Thoracic aorta (tissue), 2 donors: ENCODE results near the gene IFNA7. TPM values are rescaled to one million over a fixed set of nuclear protein-coding genes. Genes with fewer than 3 reads are reported as not detected.

Experiments used
- ATAC-seq: fragments of 150-250 bp; one replicate; pipeline ENCODE4 v1.8.0; 2017; ENCODE audit warnings: low read depth; ENCODE audit not compliant: insufficient number of reproducible peaks, low FRiP score
- DNase-seq: peaks from one replicate; pipeline ENCODE4 v3.0.0-alpha.2; 2020; ENCODE audit warnings: low spot score
- H3K27ac ChIP-seq, 2 donors: fragments of 200-600 bp; sonication (generic); 1 replicate in 1 of 2; 2 replicates in 1 of 2; pipeline ENCODE4 v1.5.1; 2016; ENCODE audit warnings: mild to moderate bottlenecking in 2 of 2, moderate library complexity in 2 of 2
- H3K27me3 ChIP-seq: fragments of 200-600 bp; sonication (generic); replicated peaks from 2 replicates; pipeline ENCODE4 v1.6.0; 2016; ENCODE audit warnings: mild to moderate bottlenecking; ENCODE audit not compliant: insufficient read depth
- H3K36me3 ChIP-seq: fragments of 200-600 bp; sonication (generic); one replicate; pipeline ENCODE4 v1.5.1; 2016
- H3K4me1 ChIP-seq, 2 donors: fragments of 200-600 bp; sonication (generic); 1 replicate in 1 of 2; 2 replicates in 1 of 2; pipeline versions ENCODE4 v1.5.1 to v1.6.0; 2016; ENCODE audit warnings: low read depth in 2 of 2, mild to moderate bottlenecking in 1 of 2; ENCODE audit not compliant: control insufficient read depth in 1 of 2
- H3K4me3 ChIP-seq: fragments of 200-600 bp; sonication (generic); 2 replicates; pipeline ENCODE4 v1.5.1; 2016; ENCODE audit warnings: mild to moderate bottlenecking
- H3K9me3 ChIP-seq: fragments of 200-600 bp; sonication (generic); 2 replicates; pipeline ENCODE4 v1.5.1; 2016
- total RNA-seq, 2 donors: library from RNA; depleted of rRNA; stranded (reverse); fragments of >200 nt; gene quantifications; one replicate each; pipeline versions ENCODE4 v1.1.0 to v1.2.3, GENCODE V29; 2016
- TF ChIP-seq, protein P1 (sequence below): fragments of 200-600 bp; sonication (generic); IDR thresholded peaks from one replicate; pipeline ENCODE4 v1.5.1; 2019; ENCODE audit warnings: antibody characterized with exemption

Gene IFNA7
- total RNA-seq, 2 donors from 2014 or later, result not detected

DNA sequence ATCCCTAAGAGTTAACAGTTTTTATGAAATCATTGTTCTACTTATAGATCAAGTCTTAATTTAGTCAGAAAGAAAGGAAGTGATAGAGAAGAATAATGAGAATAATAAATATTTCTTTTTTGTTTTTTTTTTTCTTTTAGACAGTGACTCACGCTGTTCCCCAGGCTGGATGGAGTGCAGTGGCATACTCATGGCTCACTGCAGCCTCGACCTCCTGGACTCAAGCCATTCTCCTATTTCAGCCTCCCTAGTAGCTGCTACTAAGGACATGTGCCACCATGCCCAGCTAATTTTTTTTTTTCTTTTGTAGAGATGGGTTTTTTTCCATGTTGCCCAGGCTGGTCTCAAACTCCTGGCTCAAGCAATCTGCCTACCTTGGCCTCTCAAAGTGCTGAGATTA lies 46.5 kb downstream of the IFNA7 start:
- DNase-seq, result no peak
- ATAC-seq, result no peak
- H3K9me3 ChIP-seq, result no peaks in the 10 kb centered on the region
- H3K27me3 ChIP-seq, result no peaks in the 10 kb centered on the region
- TF ChIP-seq, protein P1, sequence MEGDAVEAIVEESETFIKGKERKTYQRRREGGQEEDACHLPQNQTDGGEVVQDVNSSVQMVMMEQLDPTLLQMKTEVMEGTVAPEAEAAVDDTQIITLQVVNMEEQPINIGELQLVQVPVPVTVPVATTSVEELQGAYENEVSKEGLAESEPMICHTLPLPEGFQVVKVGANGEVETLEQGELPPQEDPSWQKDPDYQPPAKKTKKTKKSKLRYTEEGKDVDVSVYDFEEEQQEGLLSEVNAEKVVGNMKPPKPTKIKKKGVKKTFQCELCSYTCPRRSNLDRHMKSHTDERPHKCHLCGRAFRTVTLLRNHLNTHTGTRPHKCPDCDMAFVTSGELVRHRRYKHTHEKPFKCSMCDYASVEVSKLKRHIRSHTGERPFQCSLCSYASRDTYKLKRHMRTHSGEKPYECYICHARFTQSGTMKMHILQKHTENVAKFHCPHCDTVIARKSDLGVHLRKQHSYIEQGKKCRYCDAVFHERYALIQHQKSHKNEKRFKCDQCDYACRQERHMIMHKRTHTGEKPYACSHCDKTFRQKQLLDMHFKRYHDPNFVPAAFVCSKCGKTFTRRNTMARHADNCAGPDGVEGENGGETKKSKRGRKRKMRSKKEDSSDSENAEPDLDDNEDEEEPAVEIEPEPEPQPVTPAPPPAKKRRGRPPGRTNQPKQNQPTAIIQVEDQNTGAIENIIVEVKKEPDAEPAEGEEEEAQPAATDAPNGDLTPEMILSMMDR, result no peak
- H3K4me1 ChIP-seq, result peaks cover 3 to 7% of the 10 kb centered on the region in 2 donors
- no peak overlapping the region for H3K4me3 ChIP-seq
- no peaks in the 10 kb centered on the region for H3K36me3 ChIP-seq
- no peak overlapping the region for H3K27ac ChIP-seq

DNA sequence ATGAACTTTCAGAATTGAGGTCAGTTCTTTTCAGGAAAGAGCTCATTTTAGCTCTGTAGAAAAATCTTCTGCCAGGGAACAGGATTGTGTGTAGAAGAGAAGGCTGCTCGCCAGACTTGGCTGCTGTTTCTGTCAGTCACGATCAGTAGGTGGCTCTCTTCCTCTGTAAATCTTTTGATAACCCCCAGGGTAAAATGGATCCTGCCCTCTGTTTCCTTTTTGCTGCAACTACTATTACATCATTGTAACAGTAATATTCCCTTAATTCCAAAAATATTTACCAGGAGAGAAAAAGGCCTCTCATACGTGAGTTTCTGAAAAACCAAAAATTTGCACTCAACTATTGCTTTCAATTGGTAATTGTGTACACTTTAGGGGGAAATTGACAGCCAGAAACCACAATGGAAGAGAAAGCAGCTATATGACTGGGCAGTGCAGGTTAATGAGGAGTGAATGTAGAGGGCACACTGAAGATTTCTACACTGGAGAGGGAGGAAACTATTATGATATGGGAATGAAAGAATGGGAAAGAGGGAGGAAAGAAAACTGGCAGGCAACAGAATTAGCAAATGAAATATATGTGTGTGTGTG lies 47.9 kb downstream of the IFNA7 start:
- Histone ChIP-seq H3K27ac (no peak overlapping the region), H3K4me3 (no peak overlapping the region), H3K9me3 (no peaks in the 10 kb centered on the region), H3K4me1 (peaks cover 3 to 7% of the 10 kb centered on the region in 2 donors), H3K27me3 (no peaks in the 10 kb centered on the region), H3K36me3 (no peaks in the 10 kb centered on the region)
- TF ChIP-seq, protein P1, result no peak
- DNase-seq (no peak), ATAC-seq (no peak)

DNA sequence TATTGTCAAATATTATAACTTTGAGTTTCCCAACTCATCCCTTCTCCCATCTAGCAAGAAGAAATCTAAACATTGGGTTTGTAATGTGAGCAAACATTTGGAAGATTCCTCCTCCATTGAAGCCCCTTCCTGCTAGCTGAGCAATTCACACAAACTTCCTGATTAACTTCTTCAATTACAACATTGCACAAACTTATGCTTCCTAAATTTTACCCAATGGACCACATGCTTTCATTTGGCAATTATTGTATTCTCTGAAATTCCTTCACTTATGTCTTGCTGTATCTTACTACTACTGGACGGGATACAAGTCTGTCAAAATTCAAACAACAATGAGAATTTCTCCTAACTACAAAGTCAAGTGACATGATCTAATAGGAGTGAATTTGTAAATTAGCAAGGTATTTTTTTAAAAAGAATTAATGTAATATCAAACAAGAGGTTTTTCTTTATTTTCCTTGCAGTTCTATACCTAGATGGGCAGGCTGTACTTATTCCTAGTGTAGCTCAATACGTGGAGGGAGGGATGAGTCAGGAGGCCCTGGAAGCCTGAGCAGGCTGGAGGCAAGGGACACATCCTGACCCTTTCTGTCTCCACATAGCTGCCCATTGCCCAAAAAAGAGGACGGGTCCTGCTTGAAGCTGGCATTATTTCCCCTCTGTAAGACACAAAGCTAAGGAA lies 48.5 kb downstream of the IFNA7 start:
- H3K36me3 ChIP-seq, result no peaks in the 10 kb centered on the region
- peaks cover under 1% of the 10 kb centered on the region for H3K9me3 ChIP-seq
- H3K4me1 ChIP-seq, result peaks cover 3 to 7% of the 10 kb centered on the region in 2 donors
- TF ChIP-seq, protein P1, result no peak
- no peak overlapping the region for H3K27ac ChIP-seq
- H3K4me3 ChIP-seq, result no peak overlapping the region
- ATAC-seq (no peak), DNase-seq (no peak)
- H3K27me3 ChIP-seq, result no peaks in the 10 kb centered on the region

Other genes starting within 250 kb of the IFNA7 start
- 1 to 10 TPM; 2.0 to 8.4 TPM for gene HACD4, start 170.6 kb downstream of the IFNA7 start, total RNA-seq
- gene IFNB1, start 124.3 kb downstream of the IFNA7 start, total RNA-seq, result not detected
- gene IFNW1, start 60.4 kb downstream of the IFNA7 start, total RNA-seq, result not detected
- not detected for gene IFNA21, start 35.5 kb downstream of the IFNA7 start, total RNA-seq
- gene IFNA4, start 14.6 kb downstream of the IFNA7 start, total RNA-seq, result not detected
- gene IFNA10, start 4.9 kb upstream of the IFNA7 start, total RNA-seq, result not detected
- not detected for gene IFNA16, start 15.1 kb upstream of the IFNA7 start, total RNA-seq
- gene IFNA17, start 26.0 kb upstream of the IFNA7 start, total RNA-seq, result not detected
- not detected for gene IFNA14, start 37.8 kb upstream of the IFNA7 start, total RNA-seq
- gene IFNA5, start 103.1 kb upstream of the IFNA7 start, total RNA-seq, result 1 to 10 TPM in 1 of 2 donors, under 1 TPM in 1; 0.68 to 2.5 TPM
- 10 to 100 TPM; 14.9 to 23.4 TPM for gene KLHL9, start 133.2 kb upstream of the IFNA7 start, total RNA-seq
- gene IFNA6, start 148.7 kb upstream of the IFNA7 start, total RNA-seq, result not detected
- not detected for gene IFNA13, start 165.9 kb upstream of the IFNA7 start, total RNA-seq
- gene IFNA2, start 183.2 kb upstream of the IFNA7 start, total RNA-seq, result not detected
- not detected for gene IFNA8, start 206.9 kb upstream of the IFNA7 start, total RNA-seq
- gene IFNA1, start 238.2 kb upstream of the IFNA7 start, total RNA-seq, result not detected